Muscle layer of colon (tissue), 2 donors: Measurements from ENCODE around the gene CCDC198.

Source experiments
- H3K27ac ChIP-seq: one replicate; pipeline ENCODE4 v1.7.0; 2013; ENCODE audit warnings: low read depth, mild to moderate bottlenecking, low read length, moderate library complexity
- H3K27me3 ChIP-seq, 2 donors: one replicate each; pipeline ENCODE4 v1.7.0; 2013; ENCODE audit warnings: low read length in 2 of 2, mild to moderate bottlenecking in 2 of 2; ENCODE audit not compliant: insufficient read depth in 2 of 2, control insufficient read depth in 1 of 2
- H3K36me3 ChIP-seq: one replicate; pipeline ENCODE4 v1.7.0; 2013; ENCODE audit warnings: mild to moderate bottlenecking, low read length; ENCODE audit not compliant: insufficient read depth
- H3K4me1 ChIP-seq: one replicate; pipeline ENCODE4 v1.7.0; 2013; ENCODE audit warnings: mild to moderate bottlenecking, low read length; ENCODE audit not compliant: insufficient read depth
- H3K4me3 ChIP-seq, 2 donors: one replicate each; pipeline ENCODE4 v1.7.0; 2013; ENCODE audit warnings: low read length in 2 of 2, low read depth in 1 of 2, mild to moderate bottlenecking in 1 of 2, moderate library complexity in 1 of 2
- H3K9ac ChIP-seq: one replicate; pipeline ENCODE4 v1.7.0; 2013; ENCODE audit warnings: low read length
- H3K9me3 ChIP-seq: one replicate; pipeline ENCODE4 v1.7.0; 2013; ENCODE audit warnings: mild to moderate bottlenecking, low read length
- donor health status: abdominal sarcoma.
- donor health status: Adenocarcinoma of cecum.

CCDC198 gene, protein sequence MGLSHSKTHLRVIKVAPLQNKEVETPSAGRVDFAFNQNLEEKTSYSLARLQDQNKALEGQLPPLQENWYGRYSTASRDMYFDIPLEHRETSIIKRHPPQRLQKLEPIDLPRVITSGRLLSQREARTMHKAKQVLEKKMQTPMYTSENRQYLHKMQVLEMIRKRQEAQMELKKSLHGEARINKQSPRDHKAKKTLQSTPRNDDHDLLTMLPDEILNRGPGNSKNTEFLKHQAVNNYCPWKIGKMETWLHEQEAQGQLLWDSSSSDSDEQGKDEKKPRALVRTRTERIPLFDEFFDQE

GRCh38 chr14:57493467-57494181 lies at the start of gene CCDC198:
Gene CCDC198 (minus strand): TSS chr14:57493857. CDS start chr14:57493715, 142 bp downstream.
- H3K9ac ChIP-seq, result no peak within 1 kb of the TSS
- H3K27me3 ChIP-seq, result no peaks in the 10 kb centered on the region
- H3K36me3 ChIP-seq, result no peaks in the 10 kb centered on the region
- no peaks in the 10 kb centered on the region for H3K9me3 ChIP-seq
- H3K4me3 ChIP-seq, result no peak within 1 kb of the TSS
- H3K4me1 ChIP-seq, result no peaks in the 10 kb centered on the region
- H3K27ac ChIP-seq, result no peak within 1 kb of the TSS

DNA sequence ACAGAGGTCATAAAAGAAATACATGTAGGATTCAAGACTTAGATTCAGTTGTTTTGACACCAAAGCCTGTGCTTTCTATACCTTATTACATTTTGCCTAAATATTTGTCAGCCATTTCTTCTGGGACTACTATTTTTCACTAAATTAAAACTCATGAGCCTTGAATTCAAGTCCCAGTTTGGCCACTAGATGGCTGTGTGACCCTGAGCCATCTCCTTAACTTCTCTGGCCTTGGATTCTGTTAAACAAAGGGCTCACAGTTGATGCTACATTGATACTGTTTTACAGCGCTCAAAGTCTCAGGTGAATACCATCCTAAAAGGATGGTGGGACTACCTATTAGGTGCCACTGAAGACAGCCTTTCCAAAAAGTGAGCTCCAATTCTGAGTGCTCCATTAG lies 39.6 kb upstream of the CCDC198 start:
- Histone ChIP-seq H3K27me3 (no peaks in the 10 kb centered on the region), H3K9ac (no peak overlapping the region), H3K4me3 (no peak overlapping the region), H3K4me1 (no peaks in the 10 kb centered on the region), H3K9me3 (no peaks in the 10 kb centered on the region), H3K27ac (no peak overlapping the region), H3K36me3 (no peaks in the 10 kb centered on the region)

- Histone ChIP-seq H3K4me3 (no peak overlapping the region), H3K27me3 (no peaks in the 10 kb centered on the region), H3K36me3 (no peaks in the 10 kb centered on the region), H3K9ac (no peak overlapping the region), H3K4me1 (no peaks in the 10 kb centered on the region), H3K27ac (no peak overlapping the region), H3K9me3 (no peaks in the 10 kb centered on the region)
Observed at GRCh38 chr14:57530571-57530970, 36.9 kb upstream of the CCDC198 start.

DNA sequence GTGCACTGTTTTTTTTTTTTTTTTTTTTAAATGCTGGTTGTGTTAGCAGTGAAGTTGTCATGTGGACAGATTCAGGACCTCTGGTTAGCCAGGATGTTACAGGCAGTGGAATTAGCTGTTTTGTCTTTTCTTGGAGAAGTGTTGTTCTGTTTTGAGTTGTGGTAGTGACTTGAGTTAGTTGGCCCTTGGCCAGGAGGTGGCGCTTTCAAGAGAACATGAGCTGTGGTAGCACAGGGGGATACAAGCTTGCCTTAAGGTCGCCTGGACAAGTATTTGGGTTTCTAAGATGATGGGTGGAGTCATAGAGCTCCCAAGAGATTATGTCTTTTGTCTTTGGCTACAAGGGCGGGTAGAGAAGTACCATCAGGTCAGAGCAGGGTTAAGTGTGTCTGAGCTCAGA lies 33.3 kb upstream of the CCDC198 start:
- H3K27me3 ChIP-seq, result no peaks in the 10 kb centered on the region
- no peak overlapping the region for H3K27ac ChIP-seq
- H3K4me1 ChIP-seq, result no peaks in the 10 kb centered on the region
- no peak overlapping the region for H3K9ac ChIP-seq
- no peak overlapping the region for H3K4me3 ChIP-seq
- no peaks in the 10 kb centered on the region for H3K9me3 ChIP-seq
- H3K36me3 ChIP-seq, result no peaks in the 10 kb centered on the region

GRCh38 chr14:57519043-57519442 lies 25.4 kb upstream of the CCDC198 start:
- no peaks in the 10 kb centered on the region for H3K4me1 ChIP-seq
- H3K9ac ChIP-seq, result no peak overlapping the region
- H3K4me3 ChIP-seq, result no peak overlapping the region
- no peaks in the 10 kb centered on the region for H3K9me3 ChIP-seq
- H3K27ac ChIP-seq, result no peak overlapping the region
- no peaks in the 10 kb centered on the region for H3K36me3 ChIP-seq
- no peaks in the 10 kb centered on the region for H3K27me3 ChIP-seq

- no peaks in the 10 kb centered on the region for H3K9me3 ChIP-seq
- H3K4me1 ChIP-seq, result no peaks in the 10 kb centered on the region
- no peaks in the 10 kb centered on the region for H3K36me3 ChIP-seq
- no peak overlapping the region for H3K4me3 ChIP-seq
- H3K27ac ChIP-seq, result no peak overlapping the region
- H3K27me3 ChIP-seq, result no peaks in the 10 kb centered on the region
- H3K9ac ChIP-seq, result no peak overlapping the region
Observed at GRCh38 chr14:57512220-57512619, 18.6 kb upstream of the CCDC198 start.

DNA sequence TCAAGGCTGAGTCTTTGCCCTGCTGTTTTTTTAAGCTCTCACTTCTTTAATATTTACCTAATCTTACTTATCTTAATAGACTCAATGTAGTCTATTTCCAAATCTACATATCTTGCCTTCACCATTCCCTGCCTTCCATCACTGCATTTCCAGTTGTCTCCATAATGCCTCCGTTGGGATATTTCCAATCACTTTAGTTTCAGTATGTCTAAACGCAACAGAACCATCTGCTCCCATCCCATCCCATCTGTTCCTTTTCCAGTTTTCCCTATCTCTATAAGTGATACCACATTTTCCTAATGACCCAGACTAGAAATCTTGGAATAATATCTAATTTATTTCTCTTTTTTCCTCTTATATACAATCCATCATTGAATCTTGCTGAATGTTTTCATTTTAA lies 15.1 kb upstream of the CCDC198 start:
- Histone ChIP-seq H3K4me1 (no peaks in the 10 kb centered on the region), H3K9ac (no peak overlapping the region), H3K27ac (no peak overlapping the region), H3K9me3 (no peaks in the 10 kb centered on the region), H3K27me3 (no peaks in the 10 kb centered on the region), H3K36me3 (no peaks in the 10 kb centered on the region), H3K4me3 (no peak overlapping the region)

- H3K4me1 ChIP-seq, result no peaks in the 10 kb centered on the region
- H3K27me3 ChIP-seq, result no peaks in the 10 kb centered on the region
- no peak overlapping the region for H3K27ac ChIP-seq
- no peaks in the 10 kb centered on the region for H3K36me3 ChIP-seq
- no peak overlapping the region for H3K4me3 ChIP-seq
- H3K9me3 ChIP-seq, result no peaks in the 10 kb centered on the region
- no peak overlapping the region for H3K9ac ChIP-seq
Observed at GRCh38 chr14:57502586-57503254, 9.1 kb upstream of the CCDC198 start.

DNA sequence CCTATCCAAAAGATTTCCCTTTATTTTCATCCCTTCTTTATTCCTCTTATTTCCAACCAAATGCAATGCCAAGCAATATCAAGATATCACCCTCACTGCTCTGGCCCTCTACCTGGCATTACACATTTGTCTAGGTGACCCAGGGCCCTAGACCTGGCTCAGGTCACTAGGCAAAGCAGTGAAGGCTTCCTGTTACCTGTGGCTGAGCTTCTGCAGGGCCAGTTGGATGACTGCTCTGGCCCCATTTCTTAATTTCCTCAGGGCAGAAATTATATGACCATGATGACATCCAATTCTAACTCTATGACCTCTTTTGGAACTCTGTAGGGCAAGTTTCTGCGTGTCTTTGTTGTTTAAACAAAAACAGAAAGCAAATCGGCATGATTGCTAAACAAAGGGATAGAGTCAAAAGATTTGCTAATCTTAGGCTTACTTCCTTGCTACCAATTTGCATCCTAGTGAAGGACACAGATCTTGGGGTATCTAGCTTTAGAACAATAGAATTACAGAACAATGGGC lies 7.4 kb upstream of the CCDC198 start:
- no peaks in the 10 kb centered on the region for H3K9me3 ChIP-seq
- no peaks in the 10 kb centered on the region for H3K4me1 ChIP-seq
- H3K4me3 ChIP-seq, result no peak overlapping the region
- no peaks in the 10 kb centered on the region for H3K36me3 ChIP-seq
- no peak overlapping the region for H3K9ac ChIP-seq
- H3K27ac ChIP-seq, result no peak overlapping the region
- no peaks in the 10 kb centered on the region for H3K27me3 ChIP-seq

- H3K36me3 ChIP-seq, result no peaks in the 10 kb centered on the region
- no peaks in the 10 kb centered on the region for H3K27me3 ChIP-seq
- H3K9ac ChIP-seq, result no peak overlapping the region
- H3K4me3 ChIP-seq, result no peak overlapping the region
- H3K4me1 ChIP-seq, result no peaks in the 10 kb centered on the region
- H3K27ac ChIP-seq, result no peak overlapping the region
- H3K9me3 ChIP-seq, result no peaks in the 10 kb centered on the region
Observed at GRCh38 chr14:57498659-57499058, 5.0 kb upstream of the CCDC198 start.

GRCh38 chr14:57498035-57498434 lies 4.4 kb upstream of the CCDC198 start:
- no peaks in the 10 kb centered on the region for H3K9me3 ChIP-seq
- no peak overlapping the region for H3K4me3 ChIP-seq
- no peak overlapping the region for H3K9ac ChIP-seq
- no peaks in the 10 kb centered on the region for H3K36me3 ChIP-seq
- no peak overlapping the region for H3K27ac ChIP-seq
- no peaks in the 10 kb centered on the region for H3K27me3 ChIP-seq
- no peaks in the 10 kb centered on the region for H3K4me1 ChIP-seq
